IPS-18a (cell line): ENCODE data around the gene HS3ST6.
"Not testable (repeated sequence)": the region's sequence is repeated elsewhere in the genome, so short reads cannot be mapped to it uniquely, and the experiment has no call there.

Experiments used
- H3K27ac ChIP-seq: one replicate; pipeline ENCODE4 v1.5.1; 2013; ENCODE audit warnings: low read length
- H3K27me3 ChIP-seq: one replicate; pipeline ENCODE4 v1.6.1; 2013; ENCODE audit warnings: mild to moderate bottlenecking, low read length; ENCODE audit not compliant: control insufficient read depth, insufficient read depth
- H3K36me3 ChIP-seq: one replicate; pipeline ENCODE4 v1.6.1; 2013; ENCODE audit warnings: low read depth, low read length; ENCODE audit not compliant: control insufficient read depth
- H3K4me1 ChIP-seq: one replicate; pipeline ENCODE4 v1.6.1; 2013; ENCODE audit warnings: low read depth, low read length; ENCODE audit not compliant: control insufficient read depth
- H3K4me3 ChIP-seq: one replicate; pipeline ENCODE4 v1.5.1; 2013; ENCODE audit warnings: low read length
- H3K9ac ChIP-seq: one replicate; pipeline ENCODE4 v1.6.1; 2013; ENCODE audit warnings: mild to moderate bottlenecking, low read length, moderate library complexity
- H3K9me3 ChIP-seq: one replicate; pipeline ENCODE4 v1.6.1; 2013; ENCODE audit warnings: low read depth, low read length; ENCODE audit not compliant: control insufficient read depth

Gene HS3ST6

GRCh38 chr16:1918351-1919326 is at the start of gene HS3ST6:
HS3ST6 (minus strand) TSS chr16:1918415; CDS start chr16:1918323, 92 bp downstream.
- H3K9ac ChIP-seq: no peak within 1 kb of the TSS
- H3K36me3 ChIP-seq: no peaks in the 10 kb centered on the region
- H3K4me3 ChIP-seq: peak within 1 kb of the TSS; percentile 37
- H3K9me3 ChIP-seq: no peaks in the 10 kb centered on the region
- H3K27me3 ChIP-seq: peaks cover 91% of the 10 kb centered on the region
- H3K4me1 ChIP-seq: peaks cover 22% of the 10 kb centered on the region
- no peak within 1 kb of the TSS for H3K27ac ChIP-seq

GRCh38 chr16:1966460-1966859 is 48.2 kb upstream of the HS3ST6 start, which contains the start of gene RNF151:
RNF151 (plus strand) TSS chr16:1966856; CDS start chr16:1966882, 26 bp downstream.
- peaks cover 4% of the 10 kb centered on the region for H3K4me1 ChIP-seq

GRCh38 chr16:1965396-1966001 is 47.3 kb upstream of the HS3ST6 start:
- H3K4me3 ChIP-seq: peak overlapping the region; percentile 80
- H3K4me1 ChIP-seq: peaks cover 10% of the 10 kb centered on the region
- no peak overlapping the region for H3K27ac ChIP-seq
- H3K9ac ChIP-seq: peak overlapping the region; percentile 91
- H3K27me3 ChIP-seq: no peaks in the 10 kb centered on the region
- H3K36me3 ChIP-seq: peaks cover 30% of the 10 kb centered on the region
- H3K9me3 ChIP-seq: no peaks in the 10 kb centered on the region

More at GRCh38 chr16:1966460-1966859, 48.2 kb upstream of the HS3ST6 start, which contains the start of gene RNF151:
- Histone ChIP-seq H3K9me3 (no peaks in the 10 kb centered on the region), H3K27me3 (no peaks in the 10 kb centered on the region), H3K4me3 (peak within 1 kb of the TSS; percentile 80), H3K36me3 (peaks cover 26% of the 10 kb centered on the region), H3K9ac (peak within 1 kb of the TSS; percentile 91), H3K27ac (no peak within 1 kb of the TSS)

GRCh38 chr16:1964506-1965395 is 46.5 kb upstream of the HS3ST6 start, which contains the start of gene RPS2:
RPS2 (minus strand) TSS chr16:1964826; CDS start chr16:1964625, 201 bp downstream.
- peaks cover 10% of the 10 kb centered on the region for H3K4me1 ChIP-seq
- no peaks in the 10 kb centered on the region for H3K27me3 ChIP-seq
- H3K9me3 ChIP-seq: no peaks in the 10 kb centered on the region
- H3K4me3 ChIP-seq: peak within 1 kb of the TSS; percentile 80
- peak within 1 kb of the TSS; percentile 91 for H3K9ac ChIP-seq
- H3K36me3 ChIP-seq: peaks cover 30% of the 10 kb centered on the region
- peak within 1 kb of the TSS; percentile 3 for H3K27ac ChIP-seq

- peak overlapping the region; percentile 91 for H3K9ac ChIP-seq
- no peaks in the 10 kb centered on the region for H3K27me3 ChIP-seq
- H3K4me3 ChIP-seq: peak overlapping the region; percentile 80
- peaks cover 10% of the 10 kb centered on the region for H3K4me1 ChIP-seq
- peak overlapping the region; percentile 3 for H3K27ac ChIP-seq
- no peaks in the 10 kb centered on the region for H3K9me3 ChIP-seq
- H3K36me3 ChIP-seq: peaks cover 30% of the 10 kb centered on the region
These were observed 45.7 kb upstream of the HS3ST6 start for GRCh38 chr16:1963806-1964505.

- peaks cover 30% of the 10 kb centered on the region for H3K36me3 ChIP-seq
- not testable (repeated sequence) for H3K27me3 ChIP-seq, H3K27ac ChIP-seq, H3K9me3 ChIP-seq
- H3K9ac ChIP-seq: peak overlapping the region; percentile 91
- H3K4me1 ChIP-seq: peaks cover 10% of the 10 kb centered on the region
- H3K4me3 ChIP-seq: peak overlapping the region; percentile 80
These were observed 44.2 kb upstream of the HS3ST6 start for GRCh38 chr16:1962161-1963153.

GRCh38 chr16:1961651-1962067 is 43.4 kb upstream of the HS3ST6 start:
- peaks cover 30% of the 10 kb centered on the region for H3K36me3 ChIP-seq
- H3K27ac ChIP-seq: no peak overlapping the region
- peaks cover 10% of the 10 kb centered on the region for H3K4me1 ChIP-seq
- no peaks in the 10 kb centered on the region for H3K27me3 ChIP-seq
- peak overlapping the region; percentile 80 for H3K4me3 ChIP-seq
- no peak overlapping the region for H3K9ac ChIP-seq
- H3K9me3 ChIP-seq: no peaks in the 10 kb centered on the region

GRCh38 chr16:1960665-1961630 is 42.7 kb upstream of the HS3ST6 start:
- H3K4me1 ChIP-seq: peaks cover 10% of the 10 kb centered on the region
- no peak overlapping the region for H3K9ac ChIP-seq
- H3K9me3 ChIP-seq: no peaks in the 10 kb centered on the region
- peak overlapping the region; percentile 83 for H3K4me3 ChIP-seq
- H3K36me3 ChIP-seq: peaks cover 30% of the 10 kb centered on the region
- H3K27me3 ChIP-seq: no peaks in the 10 kb centered on the region
- no peak overlapping the region for H3K27ac ChIP-seq
